Measurements from ENCODE around the gene DAB1.
A peak's percentile ranks its signal among the peaks of the same experiment; 100 is the strongest.

The DAB1 gene

GRCh38 chr1:56952501-56952900 lies 471.4 kb downstream of the DAB1 start:
- no peak for DNase-seq (ENCODE audit: low read depth in 2 of 2)

GRCh38 chr1:56948403-56949023 lies 475.3 kb downstream of the DAB1 start:
- peak in 1 of 2 experiments; percentile 38 for DNase-seq (ENCODE audit: low read depth in 2 of 2)

All from fibroblast of skin of left quadriceps (primary cell).